DMS53 (cell line): Measurements from ENCODE around the gene PPP1R13B.
A peak's percentile ranks its signal among the peaks of the same experiment; 100 is the strongest.
"Not testable (repeated sequence)": the region's sequence is repeated elsewhere in the genome, so short reads cannot be mapped to it uniquely, and the experiment has no call there.

Experiments used
- DNase-seq: peaks from one replicate; lab custom pipeline; 2025; lab: John Stamatoyannopoulos, UW

Gene PPP1R13B, protein sequence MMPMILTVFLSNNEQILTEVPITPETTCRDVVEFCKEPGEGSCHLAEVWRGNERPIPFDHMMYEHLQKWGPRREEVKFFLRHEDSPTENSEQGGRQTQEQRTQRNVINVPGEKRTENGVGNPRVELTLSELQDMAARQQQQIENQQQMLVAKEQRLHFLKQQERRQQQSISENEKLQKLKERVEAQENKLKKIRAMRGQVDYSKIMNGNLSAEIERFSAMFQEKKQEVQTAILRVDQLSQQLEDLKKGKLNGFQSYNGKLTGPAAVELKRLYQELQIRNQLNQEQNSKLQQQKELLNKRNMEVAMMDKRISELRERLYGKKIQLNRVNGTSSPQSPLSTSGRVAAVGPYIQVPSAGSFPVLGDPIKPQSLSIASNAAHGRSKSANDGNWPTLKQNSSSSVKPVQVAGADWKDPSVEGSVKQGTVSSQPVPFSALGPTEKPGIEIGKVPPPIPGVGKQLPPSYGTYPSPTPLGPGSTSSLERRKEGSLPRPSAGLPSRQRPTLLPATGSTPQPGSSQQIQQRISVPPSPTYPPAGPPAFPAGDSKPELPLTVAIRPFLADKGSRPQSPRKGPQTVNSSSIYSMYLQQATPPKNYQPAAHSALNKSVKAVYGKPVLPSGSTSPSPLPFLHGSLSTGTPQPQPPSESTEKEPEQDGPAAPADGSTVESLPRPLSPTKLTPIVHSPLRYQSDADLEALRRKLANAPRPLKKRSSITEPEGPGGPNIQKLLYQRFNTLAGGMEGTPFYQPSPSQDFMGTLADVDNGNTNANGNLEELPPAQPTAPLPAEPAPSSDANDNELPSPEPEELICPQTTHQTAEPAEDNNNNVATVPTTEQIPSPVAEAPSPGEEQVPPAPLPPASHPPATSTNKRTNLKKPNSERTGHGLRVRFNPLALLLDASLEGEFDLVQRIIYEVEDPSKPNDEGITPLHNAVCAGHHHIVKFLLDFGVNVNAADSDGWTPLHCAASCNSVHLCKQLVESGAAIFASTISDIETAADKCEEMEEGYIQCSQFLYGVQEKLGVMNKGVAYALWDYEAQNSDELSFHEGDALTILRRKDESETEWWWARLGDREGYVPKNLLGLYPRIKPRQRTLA

DNA sequence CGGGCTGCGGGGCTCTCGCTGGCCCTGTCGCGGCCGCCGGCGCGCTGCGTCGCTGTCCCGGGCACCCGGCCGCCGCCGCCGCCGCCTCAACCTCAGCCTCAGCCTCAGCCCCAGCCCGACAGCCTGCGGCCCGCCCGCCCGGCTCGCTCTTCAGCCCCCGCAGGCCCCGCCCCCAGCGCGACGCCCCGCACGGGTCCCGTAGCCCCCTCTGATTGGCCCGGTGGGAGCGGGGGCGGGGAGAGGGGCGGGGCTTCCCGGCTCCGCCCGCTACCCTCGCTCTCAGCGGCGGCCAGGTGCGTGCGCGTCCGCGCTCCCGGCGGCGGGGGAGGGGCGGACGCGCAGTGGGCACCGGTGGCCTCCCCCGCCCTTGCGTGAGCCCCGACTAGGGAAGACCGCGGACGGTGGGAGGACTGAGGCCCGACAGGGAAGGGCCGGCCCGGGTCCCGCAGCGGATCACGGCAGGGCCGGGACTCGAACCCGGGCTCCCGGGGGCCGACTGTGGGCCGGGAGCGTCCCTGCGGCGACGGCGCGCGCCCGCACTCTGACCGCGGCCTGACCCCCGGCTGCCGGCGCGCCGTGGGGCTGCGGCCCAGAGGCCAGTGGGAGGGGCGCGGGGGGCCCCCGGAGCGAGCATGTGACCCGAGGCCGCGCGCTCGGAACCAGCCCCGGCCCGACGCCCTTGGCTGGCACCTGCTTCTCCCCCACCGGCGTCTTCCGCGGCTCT is at the start of gene PPP1R13B:
TSS of gene PPP1R13B (minus strand) at position 125 of the 724 bp plus-strand sequence. CDS start 268 bp downstream, outside the sequence.
- peak; percentile 92 for DNase-seq

DNA sequence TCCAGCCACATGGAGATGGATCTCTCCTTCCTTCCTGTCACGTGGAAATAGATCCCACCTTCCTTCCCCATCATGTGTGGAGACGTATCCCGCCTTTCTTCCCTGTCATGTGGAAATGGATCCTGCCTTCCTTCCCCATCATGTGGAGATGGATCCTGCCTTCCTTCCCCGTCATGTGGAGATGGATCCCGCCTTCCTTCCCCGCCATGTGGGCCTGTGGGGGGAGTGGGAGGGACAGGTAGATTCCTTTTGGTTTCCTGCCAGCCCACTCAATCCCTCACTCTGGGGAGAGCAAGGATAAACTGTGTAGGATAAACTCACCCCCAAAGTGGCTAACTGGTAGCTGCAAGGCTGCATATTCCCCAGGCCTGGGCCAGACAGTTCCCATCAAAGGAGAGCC is 49.2 kb upstream of the PPP1R13B start:
- DNase-seq: no peak

DNA sequence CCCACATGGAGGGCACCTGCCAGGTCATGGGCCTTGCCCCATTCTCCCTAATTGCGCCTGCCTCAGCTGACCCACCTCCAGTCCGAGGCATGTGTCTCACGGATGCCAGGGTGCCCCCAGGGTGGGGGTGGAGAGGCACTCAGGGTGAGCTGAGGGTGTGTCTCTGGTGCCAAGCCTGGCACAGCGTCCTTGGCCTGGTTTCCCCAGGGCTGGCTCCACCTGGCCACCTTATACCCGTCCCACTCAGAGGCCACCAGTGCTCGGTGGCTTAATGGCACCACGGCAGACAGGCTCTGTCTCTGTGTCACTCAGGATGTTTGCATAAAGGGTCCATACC is 47.3 kb upstream of the PPP1R13B start:
- DNase-seq: no peak

DNA sequence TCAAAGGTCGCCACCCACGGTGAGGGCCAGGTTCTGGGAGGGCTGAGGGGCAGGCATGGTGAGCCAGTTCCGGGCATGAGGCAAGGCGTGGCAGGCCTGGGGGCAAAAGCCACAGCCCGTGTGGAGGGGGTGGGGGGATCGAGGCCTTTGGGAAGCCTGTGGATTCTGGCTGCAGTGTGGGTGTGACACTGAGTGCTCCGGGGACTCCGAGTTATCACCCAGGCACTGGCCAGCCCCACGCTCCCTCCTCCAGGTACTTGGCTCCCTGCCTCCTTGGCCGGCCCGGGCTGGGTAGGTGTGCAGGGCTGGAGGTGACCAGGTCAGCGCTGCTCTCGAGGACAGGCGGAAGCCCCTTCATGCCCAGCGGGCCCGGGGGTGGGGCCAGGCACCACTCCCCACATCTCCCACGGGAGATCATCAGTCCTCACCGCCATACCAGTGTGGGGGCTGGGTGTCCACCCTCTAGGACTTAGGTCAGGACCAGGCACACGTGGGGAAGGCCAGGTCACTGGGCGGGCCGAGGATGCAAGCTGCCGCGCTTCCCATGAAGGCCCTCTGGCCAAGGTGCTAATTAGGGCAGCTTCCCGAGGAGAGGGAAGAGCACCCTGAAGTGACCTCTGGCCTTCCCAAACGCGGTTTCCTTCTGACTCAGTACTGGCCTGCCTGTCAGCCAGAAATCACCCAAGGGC is 46.8 kb upstream of the PPP1R13B start:
- no peak for DNase-seq

DNA sequence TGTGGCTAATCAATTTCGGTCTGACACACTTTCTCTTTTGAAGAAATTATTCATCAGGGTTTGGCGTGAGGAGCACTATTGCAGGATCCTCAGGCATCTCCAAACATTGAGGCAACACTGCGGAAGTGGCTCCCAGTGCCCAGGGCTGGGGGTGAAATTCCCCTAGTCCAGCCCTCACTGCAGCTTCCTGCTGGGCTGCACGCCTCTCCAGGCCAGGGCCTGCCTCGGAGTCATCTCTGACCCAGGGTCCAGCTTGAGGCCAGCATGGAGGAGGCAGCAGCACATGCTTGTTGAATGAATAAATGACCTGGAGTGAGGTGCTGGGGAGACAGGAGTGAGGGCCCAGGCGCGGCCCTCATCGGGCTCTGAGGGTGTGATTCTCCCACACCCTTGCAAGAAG is 44.9 kb upstream of the PPP1R13B start:
- no peak for DNase-seq

DNA sequence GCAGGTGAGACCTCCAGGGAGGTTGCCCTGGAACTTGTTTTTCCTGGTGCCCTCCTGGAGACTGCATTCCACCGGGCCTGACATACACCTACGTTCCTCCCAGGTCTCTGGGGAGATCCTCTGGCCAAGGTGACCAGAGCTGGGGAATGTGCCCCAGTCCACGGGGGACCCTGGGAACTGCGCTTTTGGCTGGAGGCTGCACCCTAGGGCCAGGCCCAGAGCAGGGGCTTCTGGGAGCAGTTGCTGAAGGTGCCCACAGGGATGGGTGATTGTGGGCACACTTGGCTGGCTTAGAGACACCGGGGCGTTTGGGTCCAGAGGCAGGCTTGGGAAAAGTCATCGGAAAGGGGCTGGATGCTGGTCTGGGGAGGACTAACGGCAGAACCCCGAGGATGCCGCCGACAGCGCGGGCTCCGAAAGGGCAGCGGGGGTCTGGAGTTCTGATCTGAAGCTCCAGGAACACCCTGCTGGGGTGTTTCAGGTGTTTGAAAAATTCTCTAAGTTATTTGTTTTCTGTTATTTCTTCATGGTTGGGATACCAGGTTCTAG is 44.4 kb upstream of the PPP1R13B start:
- no peak for DNase-seq

DNA sequence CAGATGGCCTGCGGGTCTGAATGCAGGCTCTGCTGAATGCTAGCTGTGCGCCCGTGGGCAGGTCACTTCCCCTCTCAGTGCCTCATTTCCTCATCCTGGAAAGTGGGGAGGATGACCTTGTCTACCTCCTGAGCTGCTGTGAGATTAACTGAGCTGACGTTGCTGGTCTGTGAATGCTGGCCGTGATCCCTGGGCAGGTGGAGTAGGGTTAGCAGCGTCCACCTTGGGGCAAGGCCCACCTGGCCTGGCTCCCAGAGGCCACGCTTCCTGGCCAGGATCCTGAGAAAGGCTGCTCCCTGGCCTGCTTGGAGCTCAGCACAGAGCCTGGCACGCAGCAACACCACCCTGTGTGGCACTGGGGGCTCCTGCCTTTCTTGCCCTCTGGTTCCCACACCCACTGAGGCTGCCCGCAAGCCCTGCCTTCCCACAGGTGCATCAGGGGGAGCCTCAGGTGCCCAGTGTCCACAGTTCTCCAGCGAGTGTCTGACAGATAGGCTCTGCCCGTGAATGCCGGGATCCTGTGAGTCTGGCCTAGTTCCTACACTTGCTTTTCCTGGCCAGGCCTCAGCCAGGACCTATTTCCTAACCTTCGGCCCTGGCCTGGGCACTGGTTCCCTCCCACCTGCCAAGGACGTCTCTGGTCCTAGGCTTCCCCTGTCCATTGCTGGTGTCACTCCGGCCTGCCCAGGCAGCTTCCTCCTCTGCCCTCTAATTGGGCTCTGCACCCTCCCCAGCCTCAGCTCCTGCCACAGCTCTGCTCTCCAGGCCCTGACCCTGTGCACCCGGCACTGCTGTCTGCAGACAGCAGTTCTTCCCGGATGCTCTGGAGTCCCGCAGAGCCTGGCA is 43.7 kb upstream of the PPP1R13B start:
- DNase-seq: no peak

DNA sequence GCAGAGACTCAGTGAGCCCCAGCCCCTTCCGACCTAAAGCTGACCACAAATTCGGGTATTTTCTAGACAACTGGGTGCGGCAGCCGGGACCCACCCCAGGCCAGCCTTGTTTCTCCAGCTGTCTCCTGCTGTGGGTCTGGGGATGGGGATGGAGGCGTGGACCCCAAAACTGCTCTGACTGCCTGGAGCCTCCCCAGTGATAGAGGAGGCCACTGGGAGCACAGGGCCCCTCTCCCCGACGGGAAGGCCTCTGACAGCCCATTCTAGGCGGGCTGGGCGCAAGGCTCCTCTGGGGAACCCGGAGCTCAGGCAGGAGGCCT is 42.6 kb upstream of the PPP1R13B start:
- no peak for DNase-seq

DNA sequence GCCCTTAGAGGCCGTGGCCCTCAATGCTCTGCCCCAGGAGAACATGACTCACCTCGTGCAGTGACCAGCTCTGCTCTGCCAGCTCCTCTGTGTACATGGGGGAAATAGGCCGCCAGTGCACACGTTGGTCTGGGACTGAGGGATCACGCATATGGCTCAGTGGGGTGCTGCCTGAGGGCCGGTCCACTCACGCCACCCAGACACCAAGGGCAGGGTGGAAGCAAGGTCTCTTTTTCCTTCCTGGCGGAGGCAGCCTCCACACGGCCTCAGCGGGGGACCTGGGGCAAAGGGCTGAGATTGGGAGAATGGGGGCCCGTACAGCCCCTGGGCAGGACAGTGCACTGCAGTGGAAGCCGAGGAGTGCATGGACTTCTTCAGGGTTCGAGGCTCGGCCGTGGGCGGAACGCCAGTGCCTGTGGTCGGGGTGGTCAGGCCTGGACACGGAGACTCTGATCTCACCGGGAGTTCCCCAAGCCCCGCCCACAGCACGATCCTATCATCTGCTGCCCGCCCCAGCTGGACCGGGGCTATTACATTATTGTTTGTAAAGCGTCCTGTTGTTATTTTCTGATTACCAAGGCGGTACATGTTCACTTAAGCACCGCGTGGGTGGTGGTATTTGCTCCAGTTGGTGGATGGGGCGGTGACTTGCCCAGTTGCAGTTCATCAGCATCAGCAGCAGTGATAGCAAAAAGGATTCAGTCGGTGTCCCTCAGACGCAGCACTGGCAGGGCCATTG is 42.1 kb upstream of the PPP1R13B start:
- peak; percentile 77 for DNase-seq

DNA sequence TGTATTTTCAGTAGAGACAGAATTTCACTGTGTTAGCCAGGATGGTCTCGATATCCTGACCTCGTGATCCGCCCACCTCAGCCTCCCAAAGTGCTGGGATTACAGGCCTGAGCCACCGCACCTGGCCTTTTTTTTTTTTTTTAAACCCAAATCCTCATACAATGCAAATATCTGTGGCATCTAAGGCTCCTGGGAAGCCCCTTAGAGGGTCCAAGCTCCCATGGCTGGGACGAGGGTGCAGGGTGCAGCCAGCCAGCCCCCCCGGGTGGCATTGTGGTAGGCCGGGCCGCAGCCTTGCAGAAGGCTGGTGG is 41.6 kb upstream of the PPP1R13B start:
- not testable (repeated sequence) for DNase-seq

DNA sequence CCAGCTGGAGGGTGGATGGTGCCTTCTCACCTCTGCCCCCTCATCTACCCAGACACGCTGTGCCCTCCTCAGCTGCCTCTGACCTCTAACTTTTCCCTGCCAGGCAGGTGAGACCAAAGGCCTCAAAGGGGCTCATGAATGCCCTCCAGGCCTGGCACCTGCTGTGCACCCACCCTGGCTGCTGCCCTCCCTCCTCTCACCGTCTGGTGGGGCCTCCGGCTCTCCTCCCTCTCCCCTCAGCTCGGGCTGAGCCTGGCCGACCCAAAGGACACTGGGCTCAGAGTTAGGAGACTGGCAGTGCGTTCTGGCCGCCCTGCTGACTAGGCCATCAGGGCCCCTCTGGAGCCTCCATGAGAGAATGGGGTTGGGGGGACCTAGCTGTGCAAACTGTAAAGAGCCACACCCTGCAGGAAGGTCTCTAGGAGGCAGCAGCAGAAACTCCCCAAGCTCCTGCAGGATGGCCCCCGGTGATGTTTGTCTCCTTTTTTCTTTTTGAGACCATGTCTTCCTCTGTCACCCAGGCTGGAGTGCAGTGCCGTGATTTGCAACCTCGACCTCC is 40.3 kb upstream of the PPP1R13B start:
- no peak for DNase-seq

DNA sequence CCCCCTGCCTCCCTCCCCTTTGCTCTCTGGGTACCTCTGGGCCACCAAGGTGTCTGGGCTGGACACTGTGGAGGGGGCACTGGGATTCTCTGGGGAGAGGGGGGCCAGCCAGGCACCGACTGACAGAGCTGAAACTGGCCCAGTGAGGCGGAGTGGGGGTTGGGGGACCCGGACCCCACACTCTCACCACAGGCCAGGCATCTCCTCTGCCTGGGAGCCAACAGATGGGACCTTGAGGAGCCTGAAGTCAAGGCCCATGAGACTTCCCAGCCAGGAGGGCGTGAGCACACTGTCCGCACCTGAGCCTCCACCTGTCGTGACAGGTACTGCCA is 39.8 kb upstream of the PPP1R13B start:
- no peak for DNase-seq

DNA sequence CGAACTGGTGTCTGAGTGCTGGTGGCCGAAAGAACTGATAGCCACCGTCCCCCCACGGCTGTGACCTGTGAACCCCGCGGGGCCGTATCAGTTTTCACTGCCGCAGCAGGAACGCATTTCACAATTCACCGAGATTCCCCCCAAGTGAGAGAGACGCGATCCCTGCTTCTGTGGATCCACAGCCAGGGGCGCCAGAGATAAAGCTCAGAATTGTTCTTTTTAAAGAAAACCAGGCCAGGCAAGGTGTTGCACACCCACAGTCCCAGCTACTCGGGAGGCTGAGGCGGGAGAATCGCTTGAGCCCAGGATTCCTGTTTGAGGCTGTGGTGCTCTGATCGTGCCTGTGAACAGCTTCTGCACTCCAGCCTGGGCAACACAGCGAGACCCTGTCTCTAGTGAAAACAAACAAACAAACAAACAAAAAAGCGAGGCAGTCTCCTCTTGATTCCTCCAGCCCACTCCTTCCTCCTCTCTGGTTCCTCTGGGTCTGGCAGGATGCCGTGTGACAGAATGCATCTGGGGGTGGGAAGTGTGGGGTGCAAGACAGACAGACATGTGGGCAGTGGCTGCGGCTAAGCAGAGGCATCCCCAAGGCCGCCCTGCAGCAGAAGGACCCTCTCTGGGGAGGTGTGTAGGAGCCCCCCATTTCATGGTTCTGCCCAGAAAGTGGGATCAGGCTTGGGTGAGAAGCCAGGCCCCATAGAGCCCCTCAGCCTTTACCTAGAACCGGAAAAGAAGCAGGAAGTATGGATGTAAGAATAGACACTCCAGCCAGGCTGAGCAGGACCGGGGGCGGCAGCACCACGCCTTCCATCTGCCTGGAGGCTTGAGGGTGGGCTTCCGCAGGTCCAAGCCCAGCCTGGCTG is 39.2 kb upstream of the PPP1R13B start:
- DNase-seq: no peak

DNA sequence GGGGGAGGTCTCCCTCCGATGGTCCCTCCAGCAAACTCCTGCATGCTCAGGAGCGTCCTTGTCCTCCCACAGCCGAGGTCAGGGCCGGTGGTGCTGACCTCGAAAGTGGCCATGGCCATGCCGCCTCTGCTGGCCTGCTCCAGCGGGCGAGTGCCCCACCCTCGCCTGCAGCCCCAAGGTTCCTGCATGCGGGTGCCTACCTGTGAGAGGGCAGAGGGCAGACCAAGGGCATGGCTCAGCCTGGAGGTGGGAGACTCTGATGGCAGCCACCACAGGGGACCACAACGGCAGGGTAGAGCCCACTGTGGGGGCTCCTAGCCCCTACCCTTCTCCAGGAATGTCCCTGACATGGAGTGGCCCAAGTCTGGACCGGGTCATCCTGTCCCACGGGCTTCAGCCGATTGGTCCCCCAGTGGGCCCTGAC is 38.1 kb upstream of the PPP1R13B start:
- no peak for DNase-seq

DNA sequence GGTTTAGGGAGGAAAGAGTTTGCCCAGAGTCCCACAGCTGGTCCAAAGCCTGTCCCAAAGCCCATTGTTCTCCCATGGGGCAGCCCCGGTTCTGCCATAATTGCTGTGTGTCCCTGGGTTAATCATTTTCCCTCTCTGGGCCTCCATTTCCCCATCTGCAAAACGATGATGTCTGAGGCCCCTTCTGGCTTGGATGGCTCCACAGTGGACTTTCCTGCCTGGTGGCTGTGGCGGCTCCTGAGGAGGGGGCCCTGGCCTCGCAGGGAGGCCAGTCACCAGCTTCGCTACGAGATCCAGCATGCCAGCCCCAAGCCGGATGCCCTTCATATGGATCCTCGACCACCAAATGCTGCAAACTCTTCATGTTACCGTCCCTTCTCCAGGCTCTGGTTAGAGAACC is 37.5 kb upstream of the PPP1R13B start:
- no peak for DNase-seq

DNA sequence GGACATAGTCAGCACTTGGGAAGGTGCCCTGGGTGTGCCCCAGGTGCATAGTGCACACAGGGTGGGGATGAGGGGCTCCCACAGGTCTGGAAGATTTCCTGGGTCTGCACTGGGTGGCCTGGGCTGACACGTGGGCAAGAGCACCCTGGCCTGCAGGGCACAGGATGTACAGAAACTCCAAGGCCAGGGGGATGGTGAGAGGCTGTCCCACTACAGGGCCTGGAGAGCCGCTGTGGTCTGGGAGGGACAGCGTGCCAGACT is 35.8 kb upstream of the PPP1R13B start:
- no peak for DNase-seq

DNA sequence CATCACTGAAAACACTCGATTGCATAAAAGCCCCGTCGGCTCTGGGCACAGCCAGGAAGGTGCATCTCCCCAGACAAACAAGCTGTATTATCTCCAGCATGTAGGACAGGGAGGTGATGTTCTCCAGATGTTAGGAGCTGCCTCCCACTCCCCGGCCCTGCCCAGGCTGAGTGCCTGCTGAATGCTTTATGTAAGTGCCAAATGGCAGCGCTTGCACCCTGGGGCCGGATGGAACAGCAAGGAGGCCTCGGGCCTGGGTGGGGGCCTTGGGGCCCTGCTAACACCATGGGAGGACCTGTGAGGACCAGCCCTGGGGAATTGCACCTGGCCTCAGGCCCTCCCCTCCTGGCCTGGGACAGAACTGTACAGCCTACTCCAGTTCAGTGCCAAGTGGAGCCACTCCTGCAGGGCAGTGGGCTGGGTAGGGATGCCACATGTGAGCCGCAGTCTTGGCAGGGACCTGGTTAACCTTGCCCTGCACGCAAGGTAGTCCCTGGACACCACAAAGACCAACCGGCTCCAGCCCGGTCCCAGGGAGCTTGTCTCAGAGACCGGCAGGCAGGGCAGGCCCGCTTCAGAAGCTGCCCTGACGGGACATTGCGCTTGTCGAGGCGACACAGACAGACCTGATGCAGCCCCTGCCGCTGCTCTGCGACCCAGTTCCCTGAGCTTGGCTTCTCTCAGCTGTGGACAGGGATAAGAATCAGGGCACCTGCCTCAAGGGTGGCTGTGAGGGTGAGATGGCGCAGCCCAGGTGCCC is 35.3 kb upstream of the PPP1R13B start:
- DNase-seq: no peak
